B cell (primary cell): ENCODE measurements around the gene FA2H. TPM values are rescaled to one million over a fixed set of nuclear protein-coding genes. Genes with fewer than 3 reads are reported as not detected.

Experiments
- ATAC-seq: fragments of 200-7000 bp; cut with Tn5 transposase; one replicate; pipeline ENCODE4 v1.10.0; 2021; ENCODE audit warnings: low read depth, mild to moderate bottlenecking, moderate number of reproducible peaks, moderate library complexity
- CTCF ChIA-PET: fragments of 350-600 bp; sonication (Branson Sonifier 250); formaldehyde crosslinking; loops from one replicate; lab custom pipeline; 2021; ENCODE audit warnings: antibody characterized with exemption, inconsistent platforms; lab: Charles Lee
- POLR2A ChIA-PET: fragments of 350-600 bp; sonication (Branson Sonifier 250); formaldehyde crosslinking; loops from one replicate; lab custom pipeline; 2021; ENCODE audit warnings: antibody characterized with exemption; lab: Charles Lee
- DNase-seq: peaks from one replicate; pipeline ENCODE4 v3.0.0; 2013
- H2AFZ ChIP-seq: 2 replicates; pipeline ENCODE4 v1.6.1; 2012; ENCODE audit warnings: mild to moderate bottlenecking, low read depth, low read length; ENCODE audit not compliant: insufficient read depth, poor library complexity, severe bottlenecking
- H3K27ac ChIP-seq, 2 donors: 1 replicate in 1 of 2; 2 replicates in 1 of 2; pipeline ENCODE4 v1.5.1; 2012 to 2013; ENCODE audit warnings: low read length in 2 of 2, mild to moderate bottlenecking in 2 of 2, moderate library complexity in 1 of 2
- H3K27me3 ChIP-seq, 4 experiments: fragments of 200-600 bp in 1 of 4; sonication (generic) in 1 of 4; replicated peaks in 1 of 4; 1 replicate in 2 of 4; 2 replicates in 2 of 4; pipeline versions ENCODE4 v1.6.1 to v1.7.0; 2013 to 2016; ENCODE audit warnings: low read length in 3 of 4, mild to moderate bottlenecking in 2 of 4, mixed read lengths in 1 of 4, moderate library complexity in 1 of 4; ENCODE audit not compliant: insufficient read depth in 4 of 4, control insufficient read depth in 3 of 4; ENCODE audit errors: control extremely low read depth in 1 of 4
- H3K36me3 ChIP-seq, 2 experiments: replicated peaks in 1 of 2; 1 replicate in 1 of 2; 2 replicates in 1 of 2; pipeline versions ENCODE4 v1.6.1 to v1.7.1; 2013; ENCODE audit warnings: low read length in 1 of 2; ENCODE audit not compliant: insufficient read depth in 2 of 2, control insufficient read depth in 1 of 2; ENCODE audit errors: control extremely low read depth in 1 of 2, extremely low read depth in 1 of 2
- H3K4me1 ChIP-seq, 2 donors: fragments of 200-600 bp in 1 of 2; sonication (generic) in 1 of 2; 1 replicate in 1 of 2; 2 replicates in 1 of 2; pipeline versions ENCODE4 v1.5.1 to v1.6.1; 2013 to 2017; ENCODE audit warnings: low read length in 2 of 2; ENCODE audit not compliant: control insufficient read depth in 2 of 2, insufficient read depth in 2 of 2
- H3K4me2 ChIP-seq: replicated peaks from 2 replicates; pipeline ENCODE3; 2012; ENCODE audit warnings: mild to moderate bottlenecking, low read depth, low read length; ENCODE audit not compliant: poor library complexity, severe bottlenecking
- H3K4me3 ChIP-seq, 5 experiments: fragments of 200-600 bp in 1 of 5; sonication (generic) in 1 of 5; 1 replicate in 3 of 5; 2 replicates in 2 of 5; pipeline versions ENCODE4 v1.5.1 to v1.7.0; 2011 to 2016; ENCODE audit warnings: low read length in 4 of 5, mild to moderate bottlenecking in 4 of 5, low read depth in 2 of 5, control low read depth in 1 of 5, moderate library complexity in 1 of 5; ENCODE audit not compliant: insufficient read depth in 1 of 5; ENCODE audit errors: control extremely low read depth in 1 of 5, extremely low read depth in 1 of 5
- H3K79me2 ChIP-seq: fragments of 200-600 bp; sonication (generic); one replicate; pipeline ENCODE4 v1.6.0; 2016; ENCODE audit warnings: low read length; ENCODE audit not compliant: control insufficient read depth, insufficient read depth
- H3K9ac ChIP-seq: fragments of 200-600 bp; sonication (generic); 2 replicates; pipeline ENCODE4 v1.6.1; 2017; ENCODE audit warnings: mild to moderate bottlenecking, low read length, moderate library complexity
- H3K9me3 ChIP-seq, 3 donors: one replicate each; pipeline versions ENCODE4 v1.6.1 to v1.7.1; 2013; ENCODE audit warnings: low read length in 2 of 3; ENCODE audit not compliant: control insufficient read depth in 2 of 3, insufficient read depth in 1 of 3; ENCODE audit errors: control extremely low read depth in 1 of 3
- H4K20me1 ChIP-seq: 2 replicates; pipeline ENCODE4 v1.6.0; 2012; ENCODE audit warnings: mild to moderate bottlenecking, low read length; ENCODE audit not compliant: insufficient read depth, control insufficient read depth, poor library complexity, severe bottlenecking
- H3K27ac Mint-ChIP-seq: one replicate; pipeline ENCODE4 v1.8.0; 2021; ENCODE audit warnings: mixed read lengths
- H3K27me3 Mint-ChIP-seq: one replicate; pipeline ENCODE4 v1.8.0; 2021; ENCODE audit warnings: mixed read lengths
- H3K4me1 Mint-ChIP-seq: one replicate; pipeline ENCODE4 v1.8.0; 2021; ENCODE audit warnings: mixed read lengths
- H3K4me3 Mint-ChIP-seq: one replicate; pipeline ENCODE4 v1.8.0; 2021; ENCODE audit warnings: mixed read lengths
- H3K9me3 Mint-ChIP-seq: one replicate; pipeline ENCODE4 v1.8.0; 2022; ENCODE audit warnings: mixed read lengths; ENCODE audit not compliant: insufficient read depth
- EZH2 ChIP-seq: IDR thresholded peaks from 2 replicates; pipeline ENCODE4 v1.6.1; 2012; ENCODE audit warnings: borderline replicate concordance, low read depth, mild to moderate bottlenecking, moderate library complexity, low read length; ENCODE audit not compliant: insufficient read depth, poor library complexity, severe bottlenecking
- WGBS: methylation state at CpG from one replicate; pipeline ENCODE4 v1.1.5; 2013; ENCODE audit warnings: missing lambda C conversion rate; ENCODE audit not compliant: insufficient coverage; 5-methylcytosine and 5-hydroxymethylcytosine counted together
- intact Hi-C: fragments of 100-400 bp; cut with micrococcal nuclease; formaldehyde crosslinking; loops from one replicate; pipeline ENCODE4 v1.10.0; 2022
- polyA plus RNA-seq: library from polyadenylated mRNA; depleted of rRNA; stranded (reverse); fragments of >200 nt; gene quantifications from 2 replicates; pipeline ENCODE4 v1.2.3, GENCODE V29; 2012
- total RNA-seq, 2 donors: library from RNA; stranded (reverse); fragments of 120-200 nt in 1 of 2; gene quantifications; 1 replicate in 1 of 2; 2 replicates in 1 of 2; pipeline versions ENCODE4 v1.2.3 to v1.2.4, GENCODE V29; 2013 to 2022
- TF ChIP-seq, protein P1 (sequence below): fragments of 200-600 bp; IDR thresholded peaks from one replicate; pipeline ENCODE4 v1.8.0; 2022; ENCODE audit warnings: antibody characterized with exemption, mild to moderate bottlenecking

FA2H gene
- total and polyA plus RNA-seq, 2 donors (not counting 1 experiment from before 2014, with no cell fraction given) = 1.0 to 3.6 TPM

- no peak for DNase-seq
- H4K20me1 ChIP-seq = no peaks in the 10 kb centered on the region
- TF ChIP-seq EZH2 = no peak
- TF ChIP-seq, protein P1, sequence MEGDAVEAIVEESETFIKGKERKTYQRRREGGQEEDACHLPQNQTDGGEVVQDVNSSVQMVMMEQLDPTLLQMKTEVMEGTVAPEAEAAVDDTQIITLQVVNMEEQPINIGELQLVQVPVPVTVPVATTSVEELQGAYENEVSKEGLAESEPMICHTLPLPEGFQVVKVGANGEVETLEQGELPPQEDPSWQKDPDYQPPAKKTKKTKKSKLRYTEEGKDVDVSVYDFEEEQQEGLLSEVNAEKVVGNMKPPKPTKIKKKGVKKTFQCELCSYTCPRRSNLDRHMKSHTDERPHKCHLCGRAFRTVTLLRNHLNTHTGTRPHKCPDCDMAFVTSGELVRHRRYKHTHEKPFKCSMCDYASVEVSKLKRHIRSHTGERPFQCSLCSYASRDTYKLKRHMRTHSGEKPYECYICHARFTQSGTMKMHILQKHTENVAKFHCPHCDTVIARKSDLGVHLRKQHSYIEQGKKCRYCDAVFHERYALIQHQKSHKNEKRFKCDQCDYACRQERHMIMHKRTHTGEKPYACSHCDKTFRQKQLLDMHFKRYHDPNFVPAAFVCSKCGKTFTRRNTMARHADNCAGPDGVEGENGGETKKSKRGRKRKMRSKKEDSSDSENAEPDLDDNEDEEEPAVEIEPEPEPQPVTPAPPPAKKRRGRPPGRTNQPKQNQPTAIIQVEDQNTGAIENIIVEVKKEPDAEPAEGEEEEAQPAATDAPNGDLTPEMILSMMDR = no peak
- Mint-ChIP-seq H3K9me3 (no peaks in the 10 kb centered on the region), H3K27me3 (peaks cover 3% of the 10 kb centered on the region), H3K4me1 (peaks cover 4% of the 10 kb centered on the region), H3K4me3 (no peak overlapping the region), H3K27ac (peak overlapping the region; percentile 26)
- no peaks in the 10 kb centered on the region for H3K27me3 ChIP-seq
- no peaks in the 10 kb centered on the region for H3K36me3 ChIP-seq
- no peaks in the 10 kb centered on the region for H3K79me2 ChIP-seq
- WGBS = 73% methylated on average over 8 of the region's 11 CpGs
- H2AFZ ChIP-seq = no peak overlapping the region
- no peak overlapping the region for H3K27ac ChIP-seq
- ATAC-seq = no peak
- CTCF ChIA-PET = interaction anchor here (1.1 kb wide), 1 partner anchor 9 kb away, joined by 5 read pairs; no protein-coding TSS in a partner anchor
- POLR2A ChIA-PET = no interaction called here
- no peak overlapping the region for H3K4me3 ChIP-seq
- H3K9me3 ChIP-seq = peaks cover 0 to 2% (median 2%) of the 10 kb centered on the region in 3 donors
- H3K9ac ChIP-seq = no peak overlapping the region
- H3K4me2 ChIP-seq = no peak overlapping the region
- H3K4me1 ChIP-seq = no peaks in the 10 kb centered on the region
- intact Hi-C loops = no loop called here
Measured at GRCh38 chr16:74721716-74722115, 52.9 kb downstream of the FA2H start.

DNA sequence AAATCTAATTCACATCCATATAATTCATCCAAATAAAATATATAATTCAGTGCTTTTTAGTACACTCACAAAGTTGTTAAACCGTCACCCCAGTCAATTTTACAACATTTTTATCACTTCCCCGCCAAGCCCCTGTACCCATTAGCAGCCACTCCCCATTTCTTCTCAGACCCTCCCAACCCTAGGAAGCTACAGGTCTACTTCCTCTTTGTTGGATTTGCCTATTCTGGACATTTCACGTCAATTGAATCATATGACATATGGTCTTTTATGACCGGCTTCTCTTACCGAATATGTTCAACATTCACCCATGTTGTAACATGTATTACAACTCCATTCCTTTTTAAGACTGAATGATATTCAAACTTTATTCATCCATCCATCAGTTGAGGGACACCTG is 54.0 kb downstream of the FA2H start:
- Mint-ChIP-seq H3K4me3 (no peak overlapping the region), H3K9me3 (no peaks in the 10 kb centered on the region), H3K27me3 (peaks cover 3% of the 10 kb centered on the region), H3K27ac (no peak overlapping the region), H3K4me1 (peaks cover 4% of the 10 kb centered on the region)
- WGBS = 71% methylated on average over 3 of the region's 5 CpGs
- H3K4me2 ChIP-seq = no peak overlapping the region
- intact Hi-C loops = no loop called here
- no peak for TF ChIP-seq EZH2
- TF ChIP-seq, protein P1 = no peak
- H2AFZ ChIP-seq = no peak overlapping the region
- H4K20me1 ChIP-seq = no peaks in the 10 kb centered on the region
- no peaks in the 10 kb centered on the region for H3K36me3 ChIP-seq
- DNase-seq (no peak), ATAC-seq (no peak)
- H3K9ac ChIP-seq = no peak overlapping the region
- CTCF ChIA-PET = interaction anchor here (0.9 to 1.4 kb wide), 3 partner anchors 8 to 140 kb away, joined by 3 to 5 read pairs (median 4); no protein-coding TSS in a partner anchor
- no peaks in the 10 kb centered on the region for H3K27me3 ChIP-seq
- H3K4me1 ChIP-seq = no peaks in the 10 kb centered on the region
- no peak overlapping the region for H3K27ac ChIP-seq
- H3K79me2 ChIP-seq = no peaks in the 10 kb centered on the region
- H3K9me3 ChIP-seq = no peaks in the 10 kb centered on the region
- POLR2A ChIA-PET = no interaction called here
- H3K4me3 ChIP-seq = no peak overlapping the region
